ENCODE data around the gene JAKMIP1.

Gene JAKMIP1

DNA sequence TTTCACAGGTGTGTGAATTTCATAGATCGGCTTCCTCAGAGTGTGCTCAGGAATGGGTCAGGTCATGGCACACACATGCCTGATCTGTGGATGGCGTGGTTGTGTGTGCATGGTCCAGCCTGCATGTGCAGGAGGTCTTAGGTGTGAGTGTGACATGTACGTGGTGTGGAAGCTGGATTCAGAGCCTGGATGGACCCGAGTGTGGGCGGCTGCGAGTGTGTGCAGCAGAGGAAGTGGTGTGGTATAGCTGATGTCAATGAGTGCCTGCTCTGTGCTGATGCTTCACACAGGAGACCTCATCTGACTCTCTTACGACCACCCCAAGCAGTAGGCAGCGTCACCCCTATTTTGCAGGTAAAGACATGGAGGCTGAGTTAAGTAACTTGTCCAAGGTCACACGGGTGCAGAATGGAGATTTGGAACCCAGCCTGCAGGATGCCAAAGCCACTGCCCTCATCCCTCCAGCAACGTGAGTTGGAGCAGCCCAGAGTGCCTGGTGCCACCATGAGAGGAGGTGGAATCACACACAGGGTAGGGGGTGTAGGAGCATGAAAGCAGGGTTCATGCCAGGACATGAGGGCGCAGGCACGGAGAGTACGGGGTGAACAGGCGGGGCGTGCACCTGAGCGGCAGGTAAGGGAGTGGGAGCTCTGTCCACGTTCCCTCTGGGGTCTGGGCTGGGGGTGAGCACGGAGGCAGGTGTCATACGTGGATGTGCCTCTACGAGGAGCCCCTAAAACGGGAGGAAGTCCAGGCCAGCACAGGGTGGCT, 157.9 kb downstream of the JAKMIP1 start:
- no peak for DNase-seq (ENCODE audit: low read depth)

DNA sequence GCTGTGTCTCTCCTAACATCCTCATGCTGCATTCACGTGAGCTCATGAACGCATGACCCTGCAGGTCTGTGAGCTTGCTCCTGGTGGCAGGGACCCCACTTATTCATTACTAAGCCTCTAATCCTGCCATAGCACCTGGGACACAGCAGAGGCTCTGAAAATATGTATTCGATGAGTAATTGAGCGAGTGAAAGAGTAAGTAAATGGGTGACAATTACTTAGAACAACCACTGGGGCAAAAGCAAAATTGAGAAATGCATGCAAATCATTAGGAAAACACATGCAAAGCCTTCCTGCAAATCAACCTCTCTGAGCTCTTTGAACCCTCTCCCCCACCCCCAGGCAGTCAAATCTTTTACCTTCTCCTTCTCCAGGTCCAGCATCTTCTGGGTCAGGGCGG, 158.5 kb downstream of the JAKMIP1 start:
- no peak for DNase-seq (ENCODE audit: low read depth)

DNA sequence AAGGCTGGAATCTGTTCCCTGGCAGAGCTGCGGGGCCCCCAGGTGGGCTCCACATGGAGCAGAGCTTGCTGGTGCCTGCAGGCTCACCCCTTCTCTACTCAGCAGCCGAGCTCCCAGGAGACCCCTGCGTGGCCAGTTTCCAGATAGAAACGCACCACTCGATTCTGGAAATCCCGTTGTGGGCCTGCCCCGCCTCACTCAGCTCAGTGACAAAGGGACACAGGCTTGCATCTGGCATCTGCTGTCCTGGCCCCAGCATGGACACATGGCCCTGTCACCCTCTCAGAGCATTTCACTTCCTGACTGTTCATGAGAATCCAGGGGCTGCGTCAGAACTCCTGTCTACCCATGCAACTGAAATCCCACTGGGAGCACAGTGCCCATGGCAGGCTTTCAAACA, 161.6 kb downstream of the JAKMIP1 start:
- no peak for DNase-seq (ENCODE audit: low read depth)

DNA sequence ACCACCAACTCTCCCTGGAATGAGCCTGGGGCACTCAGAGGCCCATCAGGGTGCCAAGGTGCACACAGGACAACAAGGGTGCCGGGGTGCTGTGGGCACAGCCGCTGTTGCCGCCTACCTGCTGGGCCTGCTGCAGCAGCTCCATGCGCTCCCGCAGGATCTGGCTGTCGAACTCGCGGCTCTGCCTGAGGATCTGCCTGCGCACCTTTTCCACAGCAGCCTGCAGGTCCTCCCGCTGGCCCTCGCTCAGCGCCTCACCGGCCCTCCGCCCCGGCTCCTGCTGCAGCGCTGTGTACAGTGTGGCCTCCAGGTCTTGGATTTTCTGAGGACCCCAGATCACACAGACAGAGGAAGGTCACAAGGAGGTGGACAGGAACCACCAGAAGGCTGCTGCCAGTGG, 164.6 kb downstream of the JAKMIP1 start:
- DNase-seq (ENCODE audit: low read depth) = no peak

DNA sequence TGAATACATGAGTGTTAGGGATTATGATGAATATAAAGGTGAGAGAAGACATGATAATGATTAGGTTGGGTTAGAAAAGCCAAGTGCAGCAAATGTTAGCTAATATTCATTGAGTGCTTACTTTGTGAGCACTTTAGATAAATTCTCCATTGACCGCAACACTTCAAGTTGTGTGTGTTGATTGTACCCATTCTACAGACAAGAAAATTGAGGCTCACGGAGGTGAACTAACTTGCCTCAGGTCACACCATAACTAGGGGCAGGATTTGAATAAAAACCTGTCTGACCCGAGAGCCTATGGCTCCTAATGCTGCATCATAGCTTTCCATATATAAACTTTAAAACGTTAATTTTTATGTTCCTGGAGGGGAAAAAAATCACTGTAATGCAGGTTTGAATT, 167.0 kb downstream of the JAKMIP1 start:
- no peak for DNase-seq (ENCODE audit: low read depth)

DNA sequence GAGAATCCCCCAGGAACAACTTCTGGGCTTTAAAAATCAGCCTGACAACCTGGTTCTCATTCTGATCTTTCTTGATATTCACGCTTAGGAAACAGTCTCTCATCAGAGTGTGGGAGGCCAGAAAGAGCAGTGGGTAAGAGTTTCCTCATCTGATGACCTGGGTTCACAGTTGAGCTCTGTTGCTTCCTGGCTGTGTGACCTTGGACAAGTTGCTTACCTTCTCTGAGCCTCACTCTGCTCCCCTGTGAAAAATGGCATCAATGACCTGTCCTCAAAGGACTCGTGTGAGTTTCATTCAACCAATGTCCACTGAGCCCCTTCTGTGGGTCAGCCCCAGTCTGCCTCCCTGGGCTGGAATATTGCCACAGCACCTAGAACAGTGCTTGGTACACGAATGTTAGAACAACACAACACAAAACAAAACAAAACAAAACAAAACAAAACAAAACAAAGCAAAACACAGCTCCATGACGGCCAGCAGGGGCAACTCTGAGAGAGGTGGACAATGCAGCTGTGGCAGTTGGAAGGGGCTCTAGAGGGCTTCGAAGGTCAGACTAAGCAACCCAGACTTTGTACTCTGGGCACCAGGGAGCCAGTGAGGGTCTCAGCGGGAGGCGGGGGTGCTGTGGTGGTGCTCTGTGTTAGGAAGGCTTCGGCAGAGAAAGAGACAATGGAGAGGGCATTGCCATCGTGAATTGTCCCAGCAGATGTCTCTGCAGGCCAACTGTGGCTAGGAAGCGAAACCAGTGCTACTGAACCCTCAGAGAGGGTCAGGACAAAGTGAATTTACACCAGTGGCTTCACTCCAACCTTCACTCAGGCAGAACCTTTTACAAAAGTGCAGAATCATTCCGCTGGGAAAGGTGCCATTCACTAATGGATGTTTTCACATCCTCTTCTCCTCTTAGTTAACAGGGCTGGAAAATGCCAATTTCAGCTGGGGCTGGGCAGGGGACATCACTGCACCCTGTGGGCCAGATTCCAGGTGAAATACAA, 167.8 kb downstream of the JAKMIP1 start:
- no peak for DNase-seq (ENCODE audit: low read depth)

DNA sequence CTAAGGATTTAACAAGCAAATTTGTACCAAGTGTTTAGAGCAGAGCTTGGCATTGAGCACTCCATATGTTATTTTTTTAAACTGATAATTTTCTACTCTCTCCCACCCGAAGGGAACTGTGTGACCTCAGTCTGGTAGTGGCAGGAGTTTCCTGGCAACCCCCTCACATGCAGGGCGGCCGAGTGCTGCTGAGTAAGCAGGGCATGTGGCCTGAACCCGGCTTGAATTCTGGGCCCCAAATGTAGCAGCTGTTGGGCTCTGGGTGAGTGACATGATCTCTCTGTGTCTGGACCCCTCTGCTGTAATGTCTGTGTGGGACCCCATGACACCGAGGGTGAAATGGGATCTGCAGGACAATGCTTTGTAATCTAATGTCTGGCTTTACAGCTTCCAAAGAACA, 168.5 kb downstream of the JAKMIP1 start:
- no peak for DNase-seq (ENCODE audit: low read depth)

DNA sequence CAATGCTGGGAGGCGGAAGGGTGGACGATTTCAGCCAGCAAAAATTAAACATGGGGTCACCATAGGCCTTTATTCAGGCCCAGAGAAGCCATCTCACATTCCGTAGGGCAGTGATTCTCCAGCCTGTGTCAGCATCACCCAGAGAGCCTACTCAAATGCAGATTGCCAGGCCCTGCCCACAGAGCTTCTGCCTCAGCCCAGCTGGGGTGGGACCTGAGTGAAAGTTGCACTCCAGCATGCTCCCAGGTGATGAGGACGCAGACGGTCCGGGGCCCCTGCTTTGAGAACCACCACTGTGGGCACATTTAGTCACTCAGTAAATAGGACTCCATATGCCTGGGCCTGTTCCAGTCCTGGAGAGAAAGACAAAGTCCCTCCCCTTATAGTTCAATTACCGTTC, 169.7 kb downstream of the JAKMIP1 start:
- DNase-seq (ENCODE audit: low read depth) = no peak

DNA sequence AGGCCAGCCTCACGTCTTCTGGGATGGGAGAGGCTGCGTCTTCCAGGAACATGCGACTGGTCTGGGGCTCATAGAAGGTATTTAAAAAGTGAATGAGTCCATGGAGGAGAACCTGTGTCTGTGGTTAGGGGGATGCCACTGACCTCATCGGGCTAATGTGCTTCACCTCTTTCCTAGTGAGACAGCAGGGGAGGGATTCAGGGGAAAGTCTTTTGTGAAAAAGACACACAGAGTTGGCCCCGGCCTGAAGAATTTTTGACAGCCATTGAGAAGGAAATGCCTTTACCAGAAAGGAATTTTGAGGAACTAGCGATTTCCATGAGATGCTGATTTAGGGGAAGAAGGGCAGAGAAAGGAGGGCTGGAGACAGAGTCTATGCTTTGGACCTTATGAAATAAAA, 171.1 kb downstream of the JAKMIP1 start:
- no peak for DNase-seq (ENCODE audit: low read depth)

DNA sequence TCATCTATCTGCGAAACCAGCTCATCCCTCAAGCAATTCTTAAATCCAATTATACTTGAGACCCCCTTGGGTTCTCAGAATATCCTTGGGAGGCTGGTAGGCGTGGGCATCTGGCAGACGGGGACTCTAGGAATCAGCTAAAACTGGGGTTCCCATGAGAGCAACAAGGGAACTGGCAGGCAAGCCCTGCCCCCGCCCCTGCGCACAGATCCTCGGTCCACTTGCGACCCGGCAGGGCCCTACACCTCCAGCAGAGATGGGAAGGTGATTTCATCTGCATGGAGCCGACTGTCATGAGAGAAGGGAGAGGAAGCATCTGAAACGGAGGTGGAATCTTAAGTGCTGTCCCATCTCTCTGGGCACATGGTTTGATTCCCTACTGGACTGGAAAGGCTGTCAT, 172.2 kb downstream of the JAKMIP1 start:
- no peak for DNase-seq (ENCODE audit: low read depth)

DNA sequence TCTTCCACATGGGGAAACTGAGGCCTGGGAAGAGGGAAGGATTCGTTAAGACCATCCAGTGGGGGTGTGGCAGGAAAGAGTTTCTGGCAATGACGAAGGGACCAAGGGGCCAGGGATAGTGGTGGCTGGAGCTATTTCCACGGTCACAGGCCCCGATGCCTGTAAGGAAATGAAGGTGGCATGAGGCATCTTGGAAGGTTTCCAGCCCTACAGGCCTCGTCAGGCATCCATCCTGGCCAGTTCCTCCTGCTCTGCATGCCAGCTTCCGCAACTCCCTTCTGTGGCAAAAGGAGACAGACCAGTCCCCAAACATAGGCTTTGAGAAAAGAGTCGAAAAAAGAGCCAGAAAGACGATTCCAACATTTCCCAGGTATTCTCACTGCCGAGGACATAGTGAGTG, 173.0 kb downstream of the JAKMIP1 start:
- no peak for DNase-seq (ENCODE audit: low read depth)

DNA sequence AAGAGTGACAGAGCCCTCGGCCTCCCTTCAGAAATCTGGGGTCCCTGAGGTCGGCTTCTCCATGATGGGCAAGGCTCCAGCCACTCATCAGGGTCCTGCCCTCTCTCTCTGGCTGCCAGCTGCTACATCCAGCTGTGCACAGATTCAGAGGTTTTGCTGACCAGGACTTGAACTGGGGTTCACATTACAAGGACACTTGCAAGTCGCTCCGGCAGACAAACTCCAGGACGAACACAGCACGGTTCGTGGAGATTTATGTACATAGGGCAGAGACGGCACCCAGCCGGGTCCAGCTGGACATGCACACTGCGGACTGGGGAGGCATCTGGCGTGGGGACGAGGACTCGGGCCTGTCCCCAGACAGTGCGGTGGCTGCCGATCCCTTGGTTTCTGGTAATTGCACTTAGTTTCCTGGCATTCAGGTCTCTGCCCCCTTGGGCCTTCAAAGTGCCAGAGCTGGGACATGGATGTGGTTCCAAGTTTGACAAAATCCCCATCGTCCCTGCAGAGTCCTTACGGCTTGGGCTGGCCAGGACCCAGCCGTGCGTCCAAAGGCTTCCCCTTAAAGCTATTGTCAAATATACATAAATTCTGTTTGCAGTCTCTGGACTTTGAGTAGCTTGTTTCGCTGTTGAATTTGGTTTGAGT, 175.9 kb downstream of the JAKMIP1 start:
- DNase-seq (ENCODE audit: low read depth) = no peak

DNA sequence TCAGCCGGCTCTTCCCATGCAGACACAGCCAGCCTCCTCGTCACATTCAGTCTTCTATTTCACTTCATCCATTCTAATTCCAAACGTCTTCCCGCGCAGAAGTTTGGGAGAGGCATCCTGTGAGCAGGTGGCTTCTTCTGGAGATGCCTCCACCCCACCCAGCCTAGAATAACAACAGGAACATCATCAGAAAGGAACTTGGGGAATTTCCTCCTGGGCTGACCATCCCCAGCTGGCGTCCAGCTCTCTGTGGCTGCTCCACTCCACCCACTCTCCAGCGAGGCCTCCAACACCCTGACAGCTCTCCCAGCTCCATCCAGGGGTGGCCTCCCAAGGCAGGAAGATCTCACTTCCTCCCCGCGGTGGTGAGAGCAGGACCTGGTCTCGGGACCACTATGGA, 176.6 kb downstream of the JAKMIP1 start:
- DNase-seq (ENCODE audit: low read depth) = no peak

DNA sequence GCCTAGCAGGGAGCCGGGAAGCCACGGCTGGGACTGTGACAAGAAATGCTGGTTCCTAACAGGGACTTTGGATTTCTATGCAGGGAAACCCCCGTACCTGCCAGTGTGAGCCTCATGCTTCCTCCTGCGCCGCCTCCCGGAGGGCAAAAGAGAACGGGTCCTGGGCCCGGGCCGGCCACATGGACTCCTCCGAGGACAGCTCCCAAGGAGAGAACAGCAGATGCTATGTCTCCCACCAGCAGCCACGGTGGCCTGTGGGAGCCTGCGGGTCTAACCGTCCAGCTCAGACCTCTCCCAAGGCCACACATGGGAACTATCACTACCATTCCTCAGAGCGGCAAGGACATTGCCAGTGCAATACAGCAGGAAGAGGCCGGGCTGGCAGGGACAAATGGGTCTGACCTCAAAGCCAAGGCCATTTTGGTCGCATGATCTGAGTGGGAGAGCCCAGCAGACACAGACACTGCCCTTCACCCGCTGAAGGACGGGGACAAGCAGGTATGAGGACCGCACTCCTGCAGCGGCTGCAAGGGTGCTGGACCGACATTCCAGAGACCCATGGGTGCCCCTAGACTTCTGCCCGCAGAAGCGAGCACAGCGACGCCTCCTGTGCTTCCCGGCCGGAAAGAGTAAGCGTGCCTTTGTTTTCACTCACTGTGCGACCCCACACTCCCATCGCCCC, 177.6 kb downstream of the JAKMIP1 start:
- DNase-seq (ENCODE audit: low read depth) = no peak

DNA sequence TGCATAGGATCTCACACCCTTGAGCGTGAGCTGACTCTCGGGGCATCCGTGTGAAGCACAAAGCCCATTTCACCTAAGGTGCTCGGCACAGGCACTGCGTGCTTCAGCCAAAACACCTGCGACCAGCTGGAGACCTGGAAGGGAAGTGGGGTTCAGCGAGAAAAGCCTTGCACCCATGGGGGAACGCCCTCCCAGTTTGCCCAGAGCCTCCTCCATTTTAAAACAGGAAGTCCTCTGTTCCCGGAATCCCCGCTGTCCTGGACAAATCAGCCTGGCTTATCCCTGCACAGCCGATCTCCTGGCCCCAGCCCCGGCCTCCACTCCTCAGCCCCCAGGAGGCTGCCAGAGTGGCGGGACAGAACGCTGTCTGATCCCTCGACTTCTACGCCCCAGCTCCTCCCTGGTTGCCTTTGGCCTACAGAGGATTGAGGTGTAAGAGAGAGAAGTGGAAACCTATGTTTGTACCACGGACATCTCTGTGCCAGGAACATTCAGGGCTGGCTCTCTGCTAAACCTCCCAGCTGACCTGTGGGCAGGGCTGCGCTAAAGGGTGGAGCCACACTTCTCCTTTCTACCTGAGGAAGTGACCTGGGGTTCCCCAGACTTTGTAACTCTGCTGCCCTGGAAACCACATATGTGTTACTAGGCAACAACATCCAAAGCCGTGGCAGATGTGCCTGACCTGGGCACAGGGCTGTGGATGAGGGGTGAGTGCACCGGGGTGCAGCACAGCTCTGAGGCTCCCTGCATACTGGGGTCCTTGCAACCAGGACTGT, 178.3 kb downstream of the JAKMIP1 start:
- no peak for DNase-seq (ENCODE audit: low read depth)

DNA sequence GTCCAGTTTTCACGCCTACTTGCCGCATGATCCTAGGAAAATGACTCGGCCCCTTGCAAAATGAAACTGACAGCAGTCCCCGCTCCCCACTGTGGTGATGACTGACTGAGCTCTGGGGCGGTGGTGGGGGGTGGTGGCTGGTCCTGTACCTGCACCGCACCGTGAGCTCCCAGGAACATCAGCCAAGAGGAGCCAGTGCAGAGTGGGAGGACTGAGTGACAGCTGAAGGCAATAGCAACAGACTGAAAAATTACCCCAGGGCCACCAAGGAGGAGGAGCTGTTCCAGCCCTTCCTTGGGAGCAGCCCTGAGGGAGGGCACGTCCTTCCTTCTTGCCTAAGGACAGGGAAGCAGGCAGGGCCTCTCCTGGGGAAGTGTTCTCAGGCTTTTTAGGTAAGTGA, 179.7 kb downstream of the JAKMIP1 start:
- no peak for DNase-seq (ENCODE audit: low read depth)

DNA sequence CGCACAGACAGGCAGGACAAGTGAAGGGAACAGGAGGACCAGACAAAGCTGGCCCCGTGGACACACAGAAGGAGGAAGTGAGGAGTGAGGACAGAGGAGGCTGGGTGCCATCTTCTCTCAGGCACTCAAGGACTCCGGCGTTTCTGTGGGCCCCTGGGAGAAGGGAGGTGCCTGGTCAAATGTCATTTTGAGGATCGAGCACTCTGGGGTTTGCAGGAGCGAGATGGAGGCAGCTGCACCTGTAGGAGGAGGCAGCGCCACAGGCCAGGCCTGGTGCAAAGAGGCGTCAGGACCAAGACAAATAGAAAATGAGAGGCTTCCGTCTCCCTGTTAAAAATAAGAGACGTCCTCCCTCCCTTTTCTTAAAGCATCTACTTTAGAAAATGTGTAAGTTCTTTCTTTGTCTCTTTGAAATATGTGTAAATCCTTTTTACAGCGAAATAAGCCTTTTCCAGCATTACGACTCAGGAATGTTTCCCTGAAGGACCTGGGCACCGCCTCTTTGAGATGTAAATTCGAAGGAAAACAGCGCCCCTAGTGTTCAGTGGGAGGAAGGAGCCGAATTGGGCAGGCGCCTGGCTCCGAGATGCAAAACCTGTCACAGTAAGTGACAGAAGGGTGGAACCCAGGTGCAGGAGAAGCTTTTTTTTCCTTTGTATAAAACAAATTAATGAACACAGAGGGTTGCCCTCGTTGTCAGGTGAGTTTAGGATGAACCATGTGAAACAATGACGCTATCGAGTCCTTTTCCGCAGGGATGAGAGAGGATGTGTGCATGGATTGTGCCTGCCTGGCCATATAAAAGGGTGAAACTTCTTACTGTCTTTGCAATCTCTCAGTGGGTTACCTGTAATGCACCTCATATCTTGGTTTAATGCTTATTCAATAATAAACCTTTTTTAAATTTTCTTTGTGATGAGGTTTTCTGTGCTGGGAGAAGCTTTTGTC, 180.8 kb downstream of the JAKMIP1 start:
- DNase-seq (ENCODE audit: low read depth) = no peak

DNA sequence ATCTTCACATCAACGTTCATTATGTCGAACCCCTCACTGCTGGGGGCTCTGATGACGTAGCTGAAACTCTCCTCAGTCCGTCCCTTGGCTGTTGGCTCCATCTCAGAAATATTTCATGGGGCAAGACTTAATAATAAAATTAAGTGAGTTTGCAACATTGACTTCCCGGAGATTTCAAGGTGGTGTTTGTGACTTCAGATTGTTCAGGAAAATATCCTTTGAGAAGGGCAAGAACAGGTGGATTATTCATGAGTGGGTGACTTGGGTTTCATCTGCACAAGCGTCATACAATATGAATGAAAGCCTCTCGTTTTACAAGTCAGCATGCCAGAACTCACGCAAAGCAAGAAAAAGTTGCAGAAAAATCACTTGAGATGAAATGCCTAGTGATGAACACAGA, 182.0 kb downstream of the JAKMIP1 start, which contains the start of gene C4orf50:
TSS of gene C4orf50 (minus strand) at position 101 of the 400 bp plus-strand sequence.
- DNase-seq (ENCODE audit: low read depth) = no peak

DNA sequence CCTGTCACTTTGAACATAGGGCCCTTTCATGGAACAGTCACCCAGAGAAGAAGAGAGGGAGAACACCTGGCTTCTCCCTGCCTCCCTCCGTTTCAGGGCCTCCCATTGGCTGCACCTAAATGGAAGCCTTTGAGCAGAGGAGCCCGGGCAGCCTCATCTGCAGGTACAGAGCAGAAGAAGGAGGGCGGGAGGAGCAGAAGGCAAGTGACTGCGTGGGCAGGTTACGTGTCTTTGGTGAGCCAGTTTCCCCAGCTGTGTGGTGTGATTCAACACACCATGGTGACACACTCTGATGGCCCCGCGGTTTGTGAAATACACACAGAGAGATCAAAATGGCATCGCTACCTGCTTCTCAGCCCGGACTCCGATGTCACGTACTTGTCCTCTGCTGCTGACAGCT, 182.5 kb downstream of the JAKMIP1 start:
- no peak for DNase-seq (ENCODE audit: low read depth)

DNA sequence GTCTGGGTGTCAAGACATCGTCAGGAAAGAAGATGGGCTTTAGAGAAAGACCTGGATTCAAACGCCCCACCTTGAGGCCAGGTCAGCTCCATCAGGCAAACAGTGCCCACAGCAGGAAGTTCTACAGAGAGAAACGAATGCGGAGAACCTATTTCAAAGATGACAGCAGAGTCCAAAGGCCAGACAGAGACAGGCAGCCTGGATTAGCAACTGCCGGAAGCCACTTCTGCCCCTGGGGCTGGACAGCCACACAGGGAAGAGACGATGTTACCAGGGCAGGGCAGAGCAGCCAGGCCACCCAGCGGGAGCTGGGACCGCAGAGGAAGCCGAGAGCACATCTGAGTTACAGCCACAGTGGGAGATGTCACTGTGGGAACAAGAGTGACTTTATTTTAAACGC, 183.3 kb downstream of the JAKMIP1 start:
- DNase-seq (ENCODE audit: low read depth) = no peak
